ENCODE results near the gene KAT8.
A peak's percentile ranks its signal among the peaks of the same experiment; 100 is the strongest.
"Not testable (repeated sequence)": the region's sequence is repeated elsewhere in the genome, so short reads cannot be mapped to it uniquely, and the experiment has no call there.

KAT8 gene

DNA sequence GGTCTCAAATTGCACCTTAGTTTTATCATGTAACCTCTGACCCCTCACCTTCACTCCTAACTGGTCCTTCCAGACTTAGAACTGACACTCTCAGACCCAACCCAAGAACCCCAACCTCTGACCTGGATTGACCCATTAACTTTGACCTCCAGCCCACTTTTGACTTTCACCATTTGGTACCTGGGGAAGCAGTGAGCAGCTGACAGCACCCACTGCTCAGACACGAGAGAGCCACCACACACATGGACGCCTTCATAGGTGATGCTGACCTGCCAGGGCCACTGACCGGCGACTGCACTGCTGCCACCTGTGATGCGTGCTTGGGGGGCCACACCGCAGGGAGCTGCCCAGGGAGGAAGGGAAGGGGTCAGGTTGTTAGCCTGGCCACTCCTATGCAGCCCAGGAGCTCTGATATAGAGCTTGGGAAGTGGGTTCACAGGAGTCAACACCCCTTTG lies 15.6 kb downstream of the KAT8 start:
- no peak for DNase-seq

DNA sequence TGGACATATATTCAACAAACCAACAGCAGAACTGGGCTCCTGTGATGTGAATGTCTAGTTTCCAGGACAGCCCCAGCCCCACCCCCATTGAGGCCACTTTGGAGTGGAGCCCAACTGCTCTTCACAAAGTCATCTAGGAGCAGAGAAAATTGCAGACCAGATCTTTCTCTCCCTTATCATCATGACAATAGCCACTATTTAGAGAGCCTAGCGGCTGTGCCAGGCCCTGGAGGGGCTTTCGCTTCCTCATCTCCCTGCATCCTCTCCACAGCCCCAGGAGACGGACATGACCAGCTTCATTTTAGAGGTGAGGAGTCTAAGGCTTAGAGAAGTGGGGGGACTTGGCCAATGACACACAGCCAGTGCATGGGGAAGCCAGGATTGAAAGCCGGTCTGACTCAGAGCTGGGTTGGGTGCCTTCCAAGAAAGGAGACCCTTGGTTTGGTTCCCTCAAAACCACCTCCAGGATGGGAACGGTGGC lies 16.7 kb downstream of the KAT8 start:
- peak; percentile 29 for DNase-seq

- peak; percentile 24 for DNase-seq
These were observed 17.4 kb downstream of the KAT8 start for GRCh38 chr16:31134625-31135534.

DNA sequence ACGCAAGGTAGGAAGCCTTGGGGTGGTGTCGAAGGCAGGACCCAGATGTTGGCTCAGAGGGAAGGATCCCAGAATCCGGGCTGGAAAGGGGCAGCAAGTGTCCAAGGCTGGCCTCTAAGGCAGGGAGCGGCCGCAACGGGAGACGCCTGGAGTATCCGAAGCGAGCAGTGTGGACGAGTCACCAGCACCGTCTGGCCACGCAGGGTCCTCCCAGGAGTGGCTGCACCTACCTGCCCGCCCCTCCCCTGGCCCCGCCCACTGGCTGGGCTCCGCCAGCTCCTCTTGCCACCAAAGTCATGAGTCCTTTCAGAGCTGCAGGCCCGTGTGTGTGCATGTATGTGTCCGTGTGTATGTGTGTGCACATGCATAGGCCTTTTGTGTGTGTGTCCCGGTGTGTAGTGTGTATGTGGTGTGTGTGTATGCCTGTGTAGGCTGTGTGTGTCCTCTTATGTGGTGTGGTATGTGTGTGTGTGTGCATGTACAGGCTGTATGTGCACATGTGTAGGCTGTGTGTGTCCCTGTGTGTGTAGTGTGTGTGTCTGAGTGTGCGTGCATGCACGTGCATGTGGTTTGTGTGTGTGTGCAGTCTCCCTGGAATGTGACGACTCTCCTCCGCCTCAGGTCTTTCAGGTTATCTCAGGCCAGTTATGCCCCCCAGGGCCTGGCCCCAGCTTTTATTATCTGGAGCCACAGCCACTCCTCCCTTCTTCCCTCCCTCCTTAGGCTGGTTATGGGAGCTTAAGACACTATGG lies 18.2 kb downstream of the KAT8 start, which contains the start of gene PRSS8:
TSS of gene PRSS8 (minus strand) at position 193 of the 752 bp plus-strand sequence. CDS start 229 bp downstream, outside the sequence.
- no peak for DNase-seq

DNA sequence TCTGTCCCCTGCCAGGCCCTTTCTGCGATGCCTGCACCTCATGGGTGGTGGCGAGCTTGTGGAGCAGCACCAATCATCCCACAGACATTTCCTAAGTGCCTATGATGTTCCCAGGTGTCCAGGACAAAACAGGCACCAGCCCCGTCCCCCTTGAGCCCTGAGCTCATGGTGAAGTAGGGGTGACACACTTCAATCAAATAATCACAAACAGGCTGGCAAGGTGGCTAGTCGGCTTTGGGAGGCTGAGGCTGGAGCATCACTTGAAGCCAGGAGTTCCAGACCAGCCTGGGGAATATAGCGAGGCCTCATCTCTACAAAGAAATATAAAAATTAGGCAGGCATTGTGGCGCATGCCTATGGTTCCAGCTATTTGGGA lies 18.8 kb downstream of the KAT8 start:
- DNase-seq = no peak

DNA sequence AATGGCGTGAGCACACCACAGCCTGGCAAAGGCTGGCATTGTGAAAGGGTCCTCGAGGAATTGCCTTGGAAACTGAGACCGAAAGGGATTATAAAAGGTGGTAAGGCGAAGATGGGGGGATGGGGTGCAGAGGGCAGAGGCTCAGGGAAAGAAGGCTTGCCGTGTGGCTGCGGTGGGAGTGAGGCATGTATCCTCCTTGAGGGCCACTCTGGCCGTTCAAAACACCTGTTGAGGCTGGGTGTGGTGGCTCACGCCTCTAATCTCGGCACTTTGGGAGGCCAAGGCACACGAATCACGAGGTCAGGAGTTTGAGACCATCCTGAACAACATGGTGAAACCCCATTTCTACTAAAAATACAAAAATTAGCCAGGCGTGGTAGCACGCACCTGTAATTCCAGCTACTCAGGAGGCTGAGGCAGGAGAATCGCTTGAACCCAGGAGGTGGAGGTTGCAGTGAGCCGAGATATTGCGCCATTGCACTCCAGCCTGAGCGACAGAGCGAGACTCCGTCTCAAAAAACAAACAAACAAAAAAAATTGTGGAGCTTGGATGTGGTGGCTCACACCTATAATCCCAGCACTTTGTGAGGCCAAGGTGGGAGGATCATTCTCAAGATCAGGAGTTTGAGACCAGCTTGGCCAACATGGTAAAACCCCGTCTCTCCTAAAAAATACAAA lies 19.5 kb downstream of the KAT8 start:
- not testable (repeated sequence) for DNase-seq

GRCh38 chr16:31138621-31139578 lies 21.4 kb downstream of the KAT8 start:
- peak; percentile 59 for DNase-seq

- not testable (repeated sequence) for DNase-seq
These were observed 23.6 kb downstream of the KAT8 start for GRCh38 chr16:31141071-31141469.

- no peak for DNase-seq
These were observed 24.1 kb downstream of the KAT8 start for GRCh38 chr16:31141489-31142108.

- DNase-seq = peak; percentile 99
These were observed 24.9 kb downstream of the KAT8 start for GRCh38 chr16:31142109-31143010.

- no peak for DNase-seq
These were observed 25.7 kb downstream of the KAT8 start for GRCh38 chr16:31143011-31143693.

GRCh38 chr16:31143694-31144148 lies 26.3 kb downstream of the KAT8 start:
- no peak for DNase-seq

- DNase-seq = not testable (repeated sequence)
These were observed 27.0 kb downstream of the KAT8 start for GRCh38 chr16:31144418-31144817.

- no peak for DNase-seq
These were observed 28.0 kb downstream of the KAT8 start for GRCh38 chr16:31145398-31145990.

DNA sequence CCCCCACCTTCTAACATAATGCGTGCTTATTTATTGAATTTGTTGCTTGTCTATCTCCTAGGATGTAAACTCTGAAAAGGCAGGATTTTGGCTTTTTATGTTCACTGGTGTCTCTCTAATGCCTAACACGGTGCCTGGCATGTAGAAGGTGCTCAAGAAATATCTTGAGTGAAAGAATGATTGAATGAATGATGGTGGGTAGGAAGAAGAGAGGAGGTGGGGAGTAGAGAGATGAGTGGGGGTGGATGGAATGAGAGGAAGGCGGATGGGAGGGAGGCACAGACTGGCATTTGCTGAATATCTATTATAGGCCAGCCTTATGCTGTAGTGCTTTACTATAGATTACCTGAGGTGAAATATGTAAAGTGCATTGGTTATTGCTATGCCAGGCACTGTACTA lies 30.1 kb downstream of the KAT8 start:
- no peak for DNase-seq

- no peak for DNase-seq
These were observed 30.8 kb downstream of the KAT8 start for GRCh38 chr16:31148281-31148728.

DNA sequence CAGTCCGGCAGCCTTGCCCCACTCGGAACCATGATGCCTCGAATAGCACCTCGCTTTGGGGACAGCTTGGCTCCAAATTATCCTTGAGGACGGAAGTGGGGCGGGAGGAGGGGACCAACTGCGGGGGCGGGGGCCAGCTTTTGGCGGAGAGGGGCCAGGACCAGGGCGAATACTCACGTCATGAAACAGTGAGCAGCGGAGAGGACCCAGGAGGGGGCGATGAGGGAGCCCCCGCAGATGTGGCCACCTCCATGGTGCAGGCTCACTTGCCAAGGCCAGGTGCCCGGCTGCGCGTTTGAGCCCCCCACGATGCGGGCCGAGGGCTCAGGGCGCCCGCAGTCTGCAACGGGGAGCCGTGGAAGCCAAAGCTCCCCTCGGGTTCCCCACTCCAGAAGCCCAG lies 31.4 kb downstream of the KAT8 start:
- no peak for DNase-seq

- DNase-seq = no peak
These were observed 31.9 kb downstream of the KAT8 start for GRCh38 chr16:31149332-31149731.

Measured in fibroblast of upper back skin (primary cell).